Neural progenitor cell (in vitro differentiated cells): ENCODE data around the gene DDX25.
"Not testable (repeated sequence)": the region's sequence is repeated elsewhere in the genome, so short reads cannot be mapped to it uniquely, and the experiment has no call there.

Experiments
- EZH2 ChIP-seq: fragments of 200-600 bp; sonication (generic); IDR thresholded peaks from 2 replicates; pipeline ENCODE4 v1.6.1; 2017; ENCODE audit warnings: antibody characterized with exemption, mild to moderate bottlenecking, moderate library complexity
- EZH2phosphoT487 ChIP-seq: fragments of 200-600 bp; sonication (generic); IDR thresholded peaks from 2 replicates; pipeline ENCODE4 v1.6.1; 2017; ENCODE audit warnings: antibody characterized with exemption
- TF ChIP-seq, protein P1 (sequence below): fragments of 200-600 bp; sonication (generic); IDR thresholded peaks from 2 replicates; pipeline ENCODE4 v1.5.1; 2017; ENCODE audit warnings: antibody characterized with exemption, mild to moderate bottlenecking

GRCh38 chr11:125865354-125865753 lies 39.0 kb upstream of the DDX25 start:
- TF ChIP-seq, protein P1, sequence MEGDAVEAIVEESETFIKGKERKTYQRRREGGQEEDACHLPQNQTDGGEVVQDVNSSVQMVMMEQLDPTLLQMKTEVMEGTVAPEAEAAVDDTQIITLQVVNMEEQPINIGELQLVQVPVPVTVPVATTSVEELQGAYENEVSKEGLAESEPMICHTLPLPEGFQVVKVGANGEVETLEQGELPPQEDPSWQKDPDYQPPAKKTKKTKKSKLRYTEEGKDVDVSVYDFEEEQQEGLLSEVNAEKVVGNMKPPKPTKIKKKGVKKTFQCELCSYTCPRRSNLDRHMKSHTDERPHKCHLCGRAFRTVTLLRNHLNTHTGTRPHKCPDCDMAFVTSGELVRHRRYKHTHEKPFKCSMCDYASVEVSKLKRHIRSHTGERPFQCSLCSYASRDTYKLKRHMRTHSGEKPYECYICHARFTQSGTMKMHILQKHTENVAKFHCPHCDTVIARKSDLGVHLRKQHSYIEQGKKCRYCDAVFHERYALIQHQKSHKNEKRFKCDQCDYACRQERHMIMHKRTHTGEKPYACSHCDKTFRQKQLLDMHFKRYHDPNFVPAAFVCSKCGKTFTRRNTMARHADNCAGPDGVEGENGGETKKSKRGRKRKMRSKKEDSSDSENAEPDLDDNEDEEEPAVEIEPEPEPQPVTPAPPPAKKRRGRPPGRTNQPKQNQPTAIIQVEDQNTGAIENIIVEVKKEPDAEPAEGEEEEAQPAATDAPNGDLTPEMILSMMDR = not testable (repeated sequence)
- not testable (repeated sequence) for TF ChIP-seq EZH2, EZH2phosphoT487
